NCI-H2227 (cell line): ENCODE results near the gene NATD1.
A peak's percentile ranks its signal among the peaks of the same experiment; 100 is the strongest.

Experiments
- DNase-seq: peaks from one replicate; lab custom pipeline; 2025; ENCODE audit not compliant: unreplicated experiment; lab: John Stamatoyannopoulos, UW

NATD1 gene

DNA sequence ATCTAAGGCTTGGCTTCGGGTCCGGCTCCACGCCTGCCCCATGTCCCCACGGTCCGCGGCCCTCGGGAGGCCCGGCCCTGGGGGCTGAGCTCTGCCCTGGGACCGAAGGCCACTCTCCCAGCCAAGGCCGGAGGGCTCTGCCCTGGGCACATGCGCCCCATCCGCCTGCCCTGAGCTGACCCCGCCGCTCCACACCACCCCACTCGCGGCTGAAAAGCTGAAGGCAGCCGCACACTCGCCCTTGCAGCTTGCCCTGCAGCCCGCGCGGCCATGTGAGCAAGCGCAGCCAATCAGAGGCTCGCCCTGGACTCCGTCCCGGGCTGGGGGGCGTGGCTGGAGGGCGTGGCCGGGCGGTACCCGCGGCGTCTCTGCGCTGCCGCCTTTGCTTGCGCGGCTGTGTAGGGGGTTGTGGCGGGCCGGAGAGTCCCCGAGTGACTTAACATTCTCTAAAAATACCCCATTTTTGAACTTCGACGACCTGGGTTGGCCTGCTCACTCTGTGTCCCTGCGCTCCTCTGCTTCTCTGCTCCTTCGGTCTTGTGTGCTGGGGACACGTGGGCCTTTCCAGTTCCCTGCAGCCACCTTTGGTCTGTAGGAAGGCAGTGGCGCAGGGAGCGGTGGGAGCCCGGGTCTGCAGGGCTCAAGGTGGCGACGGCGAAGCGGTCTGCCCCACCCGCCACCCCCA is 22.5 kb upstream of the NATD1 start:
- DNase-seq: peak; percentile 88

DNA sequence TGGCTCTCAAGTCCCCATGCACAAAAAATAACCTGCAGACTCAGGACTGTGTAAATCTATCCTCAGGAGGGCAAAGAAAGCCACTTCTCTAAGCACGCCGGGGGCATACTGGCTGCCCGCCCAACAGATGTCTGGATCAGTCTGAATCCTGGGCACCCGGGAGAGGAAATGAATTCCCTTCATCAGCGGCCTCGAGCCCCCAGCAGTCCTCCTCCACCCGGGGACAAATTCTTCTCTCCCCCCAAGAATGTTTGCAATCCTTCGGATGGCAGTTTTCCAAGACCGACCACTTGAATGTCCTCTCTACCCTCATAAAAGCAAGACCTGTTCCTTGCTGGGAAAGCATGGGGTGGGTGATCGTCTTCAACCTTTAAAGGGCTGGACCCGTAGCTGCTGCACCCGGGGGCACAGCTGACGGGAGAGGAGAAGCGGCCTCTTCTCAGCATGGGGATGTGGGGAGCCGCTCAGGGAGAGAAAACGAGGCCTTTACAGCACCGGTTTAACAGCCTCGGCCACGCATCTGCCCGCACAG is 21.9 kb upstream of the NATD1 start:
- peak; percentile 24 for DNase-seq

DNA sequence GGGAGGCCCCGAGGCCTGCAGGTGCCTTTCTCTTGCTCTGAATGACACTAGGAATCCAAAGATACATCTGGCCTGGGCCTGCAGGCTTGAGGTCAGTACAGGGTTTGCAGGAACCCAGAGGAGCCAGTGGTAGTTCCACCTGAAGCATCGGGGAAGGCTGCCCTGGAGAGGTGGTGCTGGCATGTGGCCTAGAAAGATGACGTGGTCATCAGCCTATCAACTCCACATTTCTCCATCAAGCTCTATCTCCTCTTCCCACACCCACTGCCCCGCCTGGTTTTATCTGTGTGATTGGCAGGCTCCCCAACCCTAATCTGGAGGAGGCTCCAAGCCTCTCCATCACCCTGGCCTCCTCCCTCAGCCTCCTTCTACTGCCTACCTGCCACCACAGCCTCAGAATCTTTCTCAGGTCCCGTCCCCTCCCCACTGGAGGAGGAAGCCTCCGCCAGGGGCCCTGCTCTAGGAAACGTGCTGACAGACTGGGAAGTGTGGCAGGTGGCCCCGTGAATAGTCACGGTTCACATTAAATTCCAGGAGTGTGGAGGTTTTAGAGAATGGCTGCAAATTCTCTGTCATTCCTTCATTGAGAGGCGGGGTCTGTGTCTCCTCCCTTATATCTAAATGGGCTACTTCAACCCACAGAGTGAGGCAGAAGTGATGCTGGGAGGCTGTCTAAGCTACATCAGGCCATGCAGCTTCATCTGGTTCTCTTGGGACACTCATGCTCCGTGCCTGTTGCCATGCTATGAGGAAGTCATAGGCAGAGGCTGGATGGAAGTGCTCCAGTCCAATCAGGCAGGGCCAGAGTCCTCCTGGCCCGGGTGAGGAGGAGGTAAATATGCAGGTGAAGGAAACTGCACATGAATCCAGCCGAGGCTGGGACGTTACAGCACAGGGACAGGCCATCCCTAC is 19.9 kb upstream of the NATD1 start:
- no peak for DNase-seq

DNA sequence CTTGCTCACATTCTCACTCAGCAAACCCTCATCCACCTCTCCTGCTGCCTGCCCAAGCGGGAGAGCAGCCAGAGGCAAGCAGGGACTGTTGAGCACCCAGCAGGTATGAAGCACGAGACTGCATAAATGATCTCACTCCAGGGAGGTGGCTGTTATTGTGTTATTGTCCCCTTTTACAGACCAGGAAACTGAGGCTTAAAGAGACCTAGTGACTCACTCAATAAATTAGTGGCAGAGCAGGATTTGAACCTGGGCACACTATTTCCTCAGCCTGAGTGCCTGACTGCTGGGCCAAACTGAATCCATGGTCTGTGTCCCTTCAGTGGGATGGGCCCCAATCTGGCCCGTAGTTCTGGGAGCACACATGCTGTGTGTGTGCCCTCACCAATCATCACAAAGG is 19.0 kb upstream of the NATD1 start:
- no peak for DNase-seq

DNA sequence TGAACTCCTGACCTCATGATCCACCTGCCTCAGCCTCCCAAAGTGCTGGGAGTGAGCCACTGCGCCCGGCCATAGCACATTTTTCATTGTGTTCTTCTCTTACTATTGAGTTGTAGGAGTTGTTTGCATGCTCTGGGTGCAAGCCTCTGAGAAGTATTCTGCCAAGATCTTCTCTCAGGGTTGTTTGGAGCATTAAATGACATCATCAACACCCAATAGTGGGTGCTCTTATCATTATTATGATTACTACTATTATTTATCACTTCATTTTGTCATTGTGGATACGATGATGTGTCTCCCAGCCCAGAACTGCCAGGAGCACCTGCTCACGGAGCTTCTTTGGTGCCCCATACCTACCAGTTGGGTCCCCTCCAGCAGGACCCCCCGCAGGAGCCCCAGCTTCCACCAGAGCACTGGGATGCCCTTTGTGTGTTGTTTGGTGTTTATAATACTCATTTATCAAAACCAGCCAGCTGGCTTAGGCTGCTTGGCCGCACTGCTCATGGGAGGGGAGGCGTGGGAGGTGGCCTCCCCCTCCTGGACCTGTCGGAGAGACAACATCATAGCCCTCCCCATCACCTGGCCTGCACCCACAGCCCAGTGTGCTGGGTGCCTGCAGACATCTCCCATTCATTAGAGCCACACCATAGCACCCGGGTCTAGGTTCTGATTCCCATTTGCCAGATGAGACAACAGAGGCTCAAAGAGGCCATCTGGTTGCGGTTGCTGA is 18.4 kb upstream of the NATD1 start:
- DNase-seq: no peak

DNA sequence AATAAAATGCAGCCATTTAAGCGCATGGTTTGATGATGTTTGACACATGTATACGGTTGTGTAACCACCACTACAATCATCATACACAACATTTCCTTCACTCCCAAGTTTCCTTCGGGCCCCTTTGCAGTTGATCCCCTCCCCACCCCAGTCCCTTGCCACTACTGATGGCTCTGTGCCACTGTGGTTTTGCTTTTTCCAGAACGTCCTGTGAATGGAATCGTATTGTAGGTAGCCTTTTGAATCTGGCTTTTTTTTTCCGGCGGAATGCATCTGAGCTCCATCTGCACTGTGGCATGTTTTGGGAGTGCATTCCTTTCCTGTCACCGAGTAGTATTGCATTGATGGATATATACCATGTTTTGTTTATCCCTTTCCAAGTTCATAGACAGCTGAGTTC is 16.2 kb upstream of the NATD1 start:
- no peak for DNase-seq

DNA sequence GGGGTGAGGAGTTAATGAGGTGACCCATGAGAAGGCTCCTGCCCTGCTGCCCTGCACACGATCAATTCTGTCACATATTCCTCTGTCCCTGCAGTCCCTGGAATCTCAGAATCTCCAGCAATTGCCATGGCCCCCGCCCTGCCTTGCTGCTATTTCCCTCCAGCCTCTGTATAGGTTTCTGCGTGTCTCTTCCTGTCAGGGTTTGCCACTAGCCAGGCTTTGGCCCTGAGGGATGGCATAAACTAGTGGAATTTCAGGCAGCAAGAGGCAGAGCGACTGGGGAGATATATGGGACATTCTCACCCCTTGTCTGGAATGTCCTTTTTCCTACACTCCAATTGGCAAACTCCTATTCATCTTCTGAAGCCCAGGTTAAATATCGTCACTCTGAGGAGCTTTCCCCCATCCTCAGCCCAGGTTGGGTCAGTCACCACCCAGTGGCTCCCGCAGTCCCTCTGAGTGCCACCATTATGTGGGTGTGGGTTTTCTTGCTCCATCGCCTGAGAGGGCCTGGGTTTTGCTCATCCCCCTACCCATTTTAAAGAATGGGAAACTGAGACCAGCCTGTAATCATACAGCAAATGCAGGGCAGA is 15.5 kb upstream of the NATD1 start:
- DNase-seq: no peak

DNA sequence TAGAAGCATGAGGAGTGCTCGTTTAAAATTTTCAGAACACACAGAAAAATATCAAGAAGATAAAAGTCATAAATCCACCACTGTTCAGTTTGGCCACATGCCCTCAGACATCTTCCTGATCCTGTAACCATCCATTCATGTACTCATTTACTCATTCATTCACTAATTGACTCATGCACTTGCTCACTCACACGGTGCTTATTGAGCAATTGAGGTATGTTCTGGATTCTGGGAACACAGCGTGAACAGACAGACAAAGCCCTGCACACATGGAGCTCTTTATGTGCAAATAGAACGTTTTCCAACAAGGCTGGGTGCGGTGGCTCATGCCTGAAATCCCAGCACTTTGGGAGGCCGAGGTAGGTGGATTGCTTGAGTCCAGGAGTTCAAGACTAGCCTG is 10.2 kb upstream of the NATD1 start:
- DNase-seq: no peak

DNA sequence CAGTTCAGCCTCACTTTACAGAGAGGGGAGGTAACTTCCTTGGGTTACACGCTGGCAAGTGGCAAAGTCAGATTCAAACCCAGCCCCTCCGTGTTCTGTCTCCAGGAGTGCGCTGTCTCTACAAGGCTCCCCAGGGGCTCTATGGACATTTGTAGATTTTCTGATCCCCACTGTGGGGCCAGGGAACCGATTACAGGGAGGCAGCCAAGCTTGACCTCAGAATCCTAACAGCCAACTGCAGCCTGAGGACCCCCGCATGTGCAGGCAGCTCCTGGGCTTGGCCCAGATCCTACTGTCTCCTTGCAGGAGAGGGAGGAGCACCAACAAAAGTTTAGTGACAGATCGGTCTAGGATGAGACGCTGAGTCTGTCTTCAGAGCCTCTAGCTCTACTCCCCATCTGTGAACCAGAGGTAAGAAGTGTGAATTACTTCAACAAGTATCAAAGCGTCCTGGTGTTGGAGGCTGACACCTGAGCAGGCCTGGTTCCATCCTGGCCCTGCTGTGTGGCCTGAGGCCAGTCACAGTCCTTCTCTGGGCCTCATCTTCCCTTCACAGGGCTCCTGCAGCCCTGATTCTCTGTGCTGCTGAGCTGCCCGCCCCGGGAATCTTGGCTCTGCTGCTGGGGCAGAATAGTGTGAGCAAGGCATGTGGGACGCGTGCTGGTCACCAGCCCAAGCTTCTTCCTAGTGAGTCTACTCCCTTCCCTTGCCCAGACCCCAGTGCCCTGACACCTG is 9.2 kb upstream of the NATD1 start:
- no peak for DNase-seq

DNA sequence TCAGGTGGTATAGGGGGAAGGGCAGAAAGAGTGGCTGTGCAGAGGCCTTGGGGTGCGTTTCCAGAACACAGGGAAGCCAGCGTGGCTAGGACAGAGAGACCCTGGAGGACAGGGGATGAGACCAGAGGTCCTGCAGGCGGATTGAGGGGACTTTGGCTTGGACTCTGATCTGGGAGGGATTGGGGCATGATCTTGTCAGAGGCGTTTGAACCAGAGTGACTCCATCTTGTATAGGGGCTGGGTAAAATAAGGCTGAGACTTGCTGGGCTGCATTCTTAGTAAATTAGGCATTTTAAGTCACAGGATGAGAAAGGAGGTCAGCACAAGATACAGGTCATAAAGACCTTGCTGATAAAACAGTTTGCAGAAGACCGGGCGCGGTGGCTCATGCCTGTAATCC is 5.4 kb upstream of the NATD1 start:
- no peak for DNase-seq

DNA sequence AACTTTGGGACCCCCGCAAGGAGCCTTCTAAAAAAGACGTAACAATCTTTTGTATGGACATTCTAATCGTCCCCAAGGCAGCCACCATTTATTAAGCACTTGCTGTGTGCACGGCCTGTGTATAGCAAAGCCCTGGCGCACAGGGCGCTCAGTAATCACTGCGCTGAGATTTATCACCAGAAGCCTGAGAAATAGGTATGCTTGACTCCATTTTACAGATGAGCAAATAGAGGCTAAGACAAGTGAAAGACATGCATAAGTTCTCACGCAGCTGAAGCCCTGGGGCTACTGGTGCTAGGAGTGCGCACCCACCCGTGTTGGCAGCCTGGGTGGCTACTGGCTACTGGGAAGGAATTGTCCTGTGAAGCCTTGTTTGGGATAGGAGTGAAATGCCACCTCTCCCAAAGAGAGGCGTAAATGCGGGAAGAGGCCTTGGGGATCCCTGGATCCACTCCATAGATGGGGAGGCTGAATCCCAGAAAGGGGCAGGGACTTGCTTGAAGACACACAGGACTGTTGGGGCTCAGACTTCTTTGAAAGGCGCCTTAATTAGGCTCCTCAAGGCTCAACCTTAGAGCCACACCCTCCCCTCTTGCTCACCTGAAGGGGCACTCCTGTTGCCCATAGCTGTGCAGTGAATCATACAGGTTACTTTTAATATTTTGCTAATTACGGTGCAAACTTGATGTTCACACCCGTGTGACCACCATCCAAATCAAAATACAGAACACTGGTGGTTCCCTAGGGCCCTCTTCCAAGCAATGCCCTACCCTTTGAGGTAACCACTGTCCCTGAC is 634 bp upstream of the NATD1 start:
- DNase-seq: no peak

DNA sequence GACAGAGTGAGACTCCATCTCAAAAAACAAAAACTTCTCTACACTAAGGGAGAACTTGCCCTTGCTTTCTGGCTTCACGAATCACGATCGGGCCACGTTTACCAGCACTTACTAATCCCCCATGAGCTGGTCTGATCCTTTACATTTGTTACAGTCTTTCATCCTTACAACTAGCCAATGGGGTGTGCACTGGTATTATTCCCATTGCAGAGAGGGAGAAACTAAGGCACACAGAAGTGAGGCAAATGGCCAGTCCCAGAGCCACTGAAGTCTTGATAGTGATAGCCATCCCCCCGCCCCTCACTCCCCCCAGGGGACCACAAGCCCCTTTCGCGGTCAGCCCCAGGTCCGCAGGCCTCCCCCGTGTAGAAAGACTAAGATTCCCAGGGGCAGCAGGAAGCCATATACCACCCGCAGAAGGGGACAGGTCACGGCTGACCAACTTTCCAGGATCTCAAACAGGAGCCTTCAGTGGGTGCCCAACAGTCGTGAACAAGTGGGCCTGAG is 868 bp downstream of the NATD1 start:
- no peak for DNase-seq

DNA sequence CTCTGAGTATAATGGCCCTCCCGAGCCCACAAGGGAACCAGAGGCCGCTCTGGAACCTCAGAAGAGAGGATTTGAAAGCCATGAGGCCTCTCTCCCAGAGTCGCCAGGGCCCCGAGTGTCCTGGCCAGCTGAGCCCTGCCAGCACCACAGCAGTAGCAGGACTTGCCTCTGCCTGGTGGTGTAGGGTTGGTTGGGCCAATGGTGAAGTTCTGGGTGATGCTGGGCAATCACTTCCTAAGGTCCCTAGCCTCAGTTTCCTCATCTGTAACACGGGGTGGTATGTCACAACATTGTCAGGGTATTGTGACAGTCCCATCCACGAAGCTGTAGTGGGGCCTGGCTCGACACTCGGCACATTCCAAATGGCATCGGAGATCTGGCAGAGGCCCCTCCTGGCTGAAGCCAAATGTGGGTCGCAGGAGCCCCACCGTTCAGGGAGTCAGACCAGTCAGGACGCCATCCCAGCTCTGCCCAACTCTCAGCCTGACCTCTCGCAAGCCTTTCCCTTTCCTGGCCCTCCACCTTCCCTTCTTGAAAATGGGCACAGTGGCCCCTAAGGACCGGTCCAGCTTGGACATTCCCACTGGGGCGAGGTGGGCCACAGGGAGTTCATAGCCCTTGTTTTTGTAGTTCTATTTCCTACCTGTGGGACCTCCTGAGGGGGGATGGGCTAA is 1.7 kb downstream of the NATD1 start:
- no peak for DNase-seq

DNA sequence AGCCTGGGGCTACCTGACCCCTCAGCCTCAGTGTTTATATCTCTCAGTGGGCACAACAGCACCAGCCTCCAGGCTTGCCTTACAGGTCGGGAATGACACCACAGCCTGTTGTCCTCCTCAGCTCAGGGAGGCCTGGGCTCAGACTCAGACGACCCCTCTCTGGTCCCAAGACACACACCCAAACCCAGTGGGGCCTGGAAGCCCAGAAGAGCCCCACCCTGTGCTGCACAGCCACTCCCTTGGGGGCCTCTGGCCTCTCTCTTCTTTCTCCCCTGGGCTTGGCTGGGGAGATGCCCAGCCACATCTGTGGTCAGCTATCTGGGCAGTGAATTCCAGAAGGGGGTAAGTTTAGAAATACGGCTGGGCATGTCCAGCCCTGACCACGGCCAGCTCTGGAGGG is 2.4 kb downstream of the NATD1 start:
- DNase-seq: no peak

DNA sequence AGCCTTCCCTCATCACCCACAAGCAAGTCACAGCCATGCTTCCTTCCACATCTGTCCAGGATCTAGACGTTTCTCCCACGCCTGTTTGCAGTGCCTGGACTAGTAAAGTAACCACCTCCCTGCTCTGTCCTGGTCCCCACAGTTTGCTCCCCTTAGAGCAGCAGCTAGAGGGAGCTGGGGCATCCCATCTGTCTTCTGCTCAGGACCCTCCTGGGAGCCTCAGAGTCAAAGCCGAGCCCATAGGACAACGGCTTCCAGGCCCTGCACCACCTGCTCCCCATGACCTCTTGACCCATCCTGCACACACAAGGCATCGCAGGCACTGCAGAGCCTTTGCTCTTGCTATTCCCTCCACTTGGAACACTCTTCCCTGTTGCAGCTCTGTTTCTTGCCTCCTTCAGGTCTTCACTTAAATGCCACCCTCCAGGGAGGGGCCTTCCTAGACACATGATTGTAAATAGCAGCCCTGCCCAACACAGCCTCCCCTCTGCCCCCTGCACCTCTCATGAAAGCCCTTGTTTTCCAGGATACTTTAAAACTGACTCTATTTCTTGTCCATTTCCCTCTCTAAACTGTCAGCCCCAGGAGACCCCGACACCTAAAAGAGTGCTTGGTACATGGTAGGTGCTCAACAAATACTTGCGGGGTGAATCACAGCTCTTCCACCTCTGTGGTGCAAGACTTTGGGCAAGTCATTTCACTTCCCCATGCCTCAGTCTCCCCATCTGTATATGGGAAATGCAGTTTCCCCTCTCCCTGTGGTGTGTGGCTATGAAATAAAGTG is 3.1 kb downstream of the NATD1 start:
- DNase-seq: no peak

DNA sequence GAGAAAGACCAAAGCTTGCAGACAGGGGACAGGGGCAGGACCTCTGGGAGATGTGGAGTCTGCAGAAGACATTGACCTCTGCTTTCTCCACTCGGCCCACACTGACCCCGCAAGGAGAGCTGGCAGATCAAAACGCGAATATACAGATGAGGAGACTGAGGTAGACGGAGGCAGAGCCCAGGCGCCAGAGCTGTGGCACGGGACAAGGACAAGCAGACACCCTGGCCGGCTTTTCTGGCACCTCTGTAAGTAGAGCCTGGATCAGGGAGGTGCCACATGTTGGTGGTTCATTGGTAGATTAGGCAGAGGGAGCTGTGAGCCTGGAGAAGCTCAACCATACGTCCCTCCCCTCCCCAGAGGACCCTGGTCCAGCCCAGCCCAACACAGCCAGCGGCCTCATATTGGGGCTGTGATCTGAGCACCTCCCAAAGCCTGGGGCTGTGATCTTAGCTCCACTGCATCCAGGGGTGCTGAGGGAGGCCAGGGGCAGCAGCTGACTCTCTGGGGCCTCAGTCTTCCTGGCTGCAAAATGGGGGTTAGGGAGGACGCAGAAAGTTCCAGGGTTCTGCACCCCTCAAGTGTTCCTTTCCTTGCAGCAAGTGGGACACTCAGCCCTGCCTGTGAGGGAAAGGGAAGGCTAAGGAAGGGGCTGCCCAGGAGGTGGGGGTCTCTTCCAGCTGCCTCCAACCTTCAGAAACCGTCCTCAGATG is 4.0 kb downstream of the NATD1 start:
- DNase-seq: no peak

DNA sequence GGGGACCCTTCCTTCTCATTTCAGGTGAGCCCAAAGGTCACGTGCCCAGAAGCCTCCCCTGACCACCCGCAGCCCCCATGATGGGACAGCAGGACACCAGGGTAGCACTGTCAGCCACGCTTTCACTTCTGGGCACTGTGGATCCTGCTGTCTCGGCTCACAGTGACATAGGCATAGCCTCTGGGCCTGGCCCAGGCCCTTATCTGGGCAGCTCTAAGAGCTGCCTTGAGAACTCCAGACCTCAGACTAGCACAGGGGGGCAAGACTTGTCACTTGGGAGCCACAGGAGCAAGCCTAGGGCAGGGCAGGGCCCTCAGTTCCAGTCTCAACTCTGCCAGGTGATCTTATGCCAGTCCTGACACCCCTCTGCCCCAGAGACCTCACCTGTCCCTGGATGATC is 4.7 kb downstream of the NATD1 start:
- DNase-seq: no peak
